Measurements from ENCODE around the gene WEE1.

GRCh38 chr11:9590717-9591116 is 17.2 kb downstream of the WEE1 start:
- TF ChIP-seq ZNF274 (IDR thresholded peaks at IDR 0.05; ENCODE audit: low read depth, low read length) = no peak
- TF ChIP-seq YY1 (IDR thresholded peaks at IDR 0.05; ENCODE audit: insufficient read depth, insufficient read length) = no peak
- no peak for TF ChIP-seq SUZ12 (IDR thresholded peaks at IDR 0.05; ENCODE audit: extremely low read depth, insufficient read depth, insufficient read length)
